ENCODE measurements around the gene NOTCH2NLA.
"Not testable (repeated sequence)": the region's sequence is repeated elsewhere in the genome, so short reads cannot be mapped to it uniquely, and the experiment has no call there.

DNA sequence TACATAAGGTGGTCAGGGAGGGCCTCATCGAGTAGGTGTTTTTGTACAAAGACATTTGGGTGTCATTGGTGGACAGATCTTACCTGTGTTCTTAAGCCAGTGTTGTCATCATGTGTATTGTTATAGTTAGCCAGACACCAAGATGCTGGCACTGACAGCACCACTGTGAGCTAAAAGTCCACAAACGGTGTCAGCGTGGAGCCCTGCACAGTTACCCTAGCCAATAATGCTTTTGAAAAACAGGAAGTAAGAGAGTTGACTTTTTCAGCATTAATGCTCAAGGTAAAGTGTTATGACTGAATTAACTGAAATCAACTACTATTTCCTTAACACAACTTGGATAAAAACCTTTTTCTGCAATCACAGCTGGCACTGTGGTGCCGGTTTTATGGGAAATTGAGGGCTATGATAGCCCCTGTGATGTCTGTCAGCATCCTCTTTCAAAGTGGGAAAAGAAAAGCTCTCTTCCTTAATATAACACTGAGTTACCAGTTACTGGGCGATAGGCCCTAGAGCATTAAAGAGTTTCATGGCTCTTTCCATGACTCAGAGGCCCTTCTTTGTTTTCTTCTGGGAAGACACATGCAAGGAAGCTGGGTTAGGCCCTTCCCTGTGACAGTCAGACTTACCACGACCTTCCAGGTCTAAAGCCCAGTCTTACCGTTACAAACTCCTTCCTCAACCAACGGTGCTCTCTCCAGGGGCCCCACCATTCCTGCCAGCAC, 31.3 kb upstream of the NOTCH2NLA start:
- TF ChIP-seq, protein P1, sequence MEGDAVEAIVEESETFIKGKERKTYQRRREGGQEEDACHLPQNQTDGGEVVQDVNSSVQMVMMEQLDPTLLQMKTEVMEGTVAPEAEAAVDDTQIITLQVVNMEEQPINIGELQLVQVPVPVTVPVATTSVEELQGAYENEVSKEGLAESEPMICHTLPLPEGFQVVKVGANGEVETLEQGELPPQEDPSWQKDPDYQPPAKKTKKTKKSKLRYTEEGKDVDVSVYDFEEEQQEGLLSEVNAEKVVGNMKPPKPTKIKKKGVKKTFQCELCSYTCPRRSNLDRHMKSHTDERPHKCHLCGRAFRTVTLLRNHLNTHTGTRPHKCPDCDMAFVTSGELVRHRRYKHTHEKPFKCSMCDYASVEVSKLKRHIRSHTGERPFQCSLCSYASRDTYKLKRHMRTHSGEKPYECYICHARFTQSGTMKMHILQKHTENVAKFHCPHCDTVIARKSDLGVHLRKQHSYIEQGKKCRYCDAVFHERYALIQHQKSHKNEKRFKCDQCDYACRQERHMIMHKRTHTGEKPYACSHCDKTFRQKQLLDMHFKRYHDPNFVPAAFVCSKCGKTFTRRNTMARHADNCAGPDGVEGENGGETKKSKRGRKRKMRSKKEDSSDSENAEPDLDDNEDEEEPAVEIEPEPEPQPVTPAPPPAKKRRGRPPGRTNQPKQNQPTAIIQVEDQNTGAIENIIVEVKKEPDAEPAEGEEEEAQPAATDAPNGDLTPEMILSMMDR (IDR thresholded peaks at IDR 0.05): not testable (repeated sequence)
- TF ChIP-seq ZFX (IDR thresholded peaks at IDR 0.05; ENCODE audit: borderline replicate concordance): not testable (repeated sequence)

Data from 22Rv1 (cell line).